ENCODE results near the gene KAT6B.
"Not testable (repeated sequence)": the region's sequence is repeated elsewhere in the genome, so short reads cannot be mapped to it uniquely, and the experiment has no call there.

Gene KAT6B

DNA sequence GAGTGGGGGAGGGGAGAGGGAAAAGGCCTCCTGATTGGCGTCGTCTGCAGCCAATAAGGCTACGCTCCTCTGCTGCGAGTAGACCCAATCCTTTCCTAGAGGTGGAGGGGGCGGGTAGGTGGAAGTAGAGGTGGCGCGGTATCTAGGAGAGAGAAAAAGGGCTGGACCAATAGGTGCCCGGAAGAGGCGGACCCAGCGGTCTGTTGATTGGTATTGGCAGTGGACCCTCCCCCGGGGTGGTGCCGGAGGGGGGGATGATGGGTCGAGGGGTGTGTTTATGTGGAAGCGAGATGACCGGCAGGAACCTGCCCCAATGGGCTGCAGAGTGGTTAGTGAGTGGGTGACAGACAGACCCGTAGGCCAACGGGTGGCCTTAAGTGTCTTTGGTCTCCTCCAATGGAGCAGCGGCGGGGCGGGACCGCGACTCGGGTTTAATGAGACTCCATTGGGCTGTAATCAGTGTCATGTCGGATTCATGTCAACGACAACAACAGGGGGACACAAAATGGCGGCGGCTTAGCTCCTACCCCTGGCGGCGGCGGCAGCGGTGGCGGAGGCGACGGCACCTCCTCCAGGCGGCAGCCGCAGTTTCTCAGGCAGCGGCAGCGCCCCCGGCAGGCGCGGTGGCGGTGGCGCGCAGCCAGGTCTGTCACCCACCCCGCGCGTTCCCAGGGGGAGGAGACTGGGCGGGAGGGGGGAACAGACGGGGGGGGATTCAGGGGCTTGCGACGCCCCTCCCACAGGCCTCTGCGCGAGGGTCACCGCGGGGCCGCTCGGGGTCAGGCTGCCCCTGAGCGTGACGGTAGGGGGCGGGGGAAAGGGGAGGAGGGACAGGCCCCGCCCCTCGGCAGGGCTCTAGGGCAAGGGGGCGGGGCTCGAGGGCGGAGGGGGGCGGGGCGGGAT is at the start of gene KAT6B:
Gene KAT6B (plus strand): TSS at position 459 of the 903 bp plus-strand sequence. CDS start 16,258 bp downstream, outside the sequence.
- peak; percentile 98 to 100 for DNase-seq

DNA sequence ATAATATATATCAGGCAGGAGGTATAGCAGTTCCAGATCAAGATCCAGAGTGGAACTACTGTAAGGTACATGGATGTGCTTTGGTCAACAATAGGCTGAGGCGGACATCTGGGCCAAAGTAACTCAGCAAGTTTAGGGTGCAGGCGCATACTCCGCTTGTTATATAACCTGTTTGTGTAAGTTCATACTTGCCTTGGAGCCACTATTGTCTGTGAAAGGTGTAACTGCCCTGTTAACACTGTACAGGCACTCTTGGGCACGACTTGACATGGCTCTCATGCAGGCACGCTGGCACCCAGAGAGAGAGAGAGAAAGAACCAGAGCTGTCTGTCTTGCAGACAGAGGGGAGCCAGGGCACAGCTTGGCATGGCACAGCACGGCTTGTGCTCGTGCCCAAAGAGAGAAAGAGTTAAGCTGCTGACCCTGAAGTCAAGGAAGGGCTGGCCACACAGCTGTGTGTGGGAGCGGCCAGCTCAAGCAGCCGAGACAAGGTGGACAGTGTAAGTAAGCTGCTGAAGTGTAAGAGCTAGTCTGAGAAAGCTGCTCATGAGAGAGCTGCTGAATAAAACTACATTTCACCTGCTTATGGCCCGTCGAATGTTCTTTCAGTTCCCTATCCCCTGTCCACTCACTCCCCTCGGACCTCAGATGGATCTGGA is 47.8 kb upstream of the KAT6B start:
- no peak for DNase-seq

DNA sequence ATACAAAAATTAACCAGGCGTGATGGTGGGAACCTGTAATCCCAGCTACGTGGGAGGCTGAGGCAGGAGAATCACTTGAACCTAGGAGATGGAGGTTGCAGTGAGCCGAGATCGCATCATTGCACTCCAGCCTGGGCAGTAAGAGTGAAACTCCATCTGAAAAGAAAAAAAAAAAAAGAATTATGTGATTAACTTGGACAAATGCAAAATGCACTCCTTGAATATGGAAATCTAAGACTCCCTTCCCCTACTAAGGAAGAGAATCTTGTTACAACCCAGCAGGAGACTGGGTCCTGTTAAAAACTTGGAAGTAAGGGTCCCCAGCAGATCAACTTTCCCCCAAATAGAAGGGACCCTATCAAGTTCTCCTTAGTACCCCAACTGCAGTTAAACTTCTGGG is 44.5 kb upstream of the KAT6B start:
- not testable (repeated sequence) for DNase-seq

DNA sequence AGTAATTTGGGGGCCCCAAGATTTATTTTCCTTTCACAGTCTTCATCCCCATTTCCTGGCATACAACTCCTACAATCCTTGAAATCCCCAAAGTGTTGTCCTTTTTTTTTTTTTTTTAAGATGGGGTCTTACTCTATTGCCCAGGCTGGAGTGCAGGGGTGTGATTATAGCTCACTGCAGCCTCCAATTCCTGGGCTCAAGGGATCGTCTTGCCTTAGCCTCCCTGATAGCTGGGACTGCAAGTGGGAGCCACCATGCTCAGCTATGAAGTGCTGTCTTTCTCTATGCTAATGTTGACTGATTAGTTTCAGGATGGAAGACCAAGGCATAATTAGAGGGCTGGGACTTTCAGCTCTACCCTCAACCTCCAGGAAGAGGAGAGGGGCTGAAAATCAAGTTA is 41.9 kb upstream of the KAT6B start:
- no peak for DNase-seq

DNA sequence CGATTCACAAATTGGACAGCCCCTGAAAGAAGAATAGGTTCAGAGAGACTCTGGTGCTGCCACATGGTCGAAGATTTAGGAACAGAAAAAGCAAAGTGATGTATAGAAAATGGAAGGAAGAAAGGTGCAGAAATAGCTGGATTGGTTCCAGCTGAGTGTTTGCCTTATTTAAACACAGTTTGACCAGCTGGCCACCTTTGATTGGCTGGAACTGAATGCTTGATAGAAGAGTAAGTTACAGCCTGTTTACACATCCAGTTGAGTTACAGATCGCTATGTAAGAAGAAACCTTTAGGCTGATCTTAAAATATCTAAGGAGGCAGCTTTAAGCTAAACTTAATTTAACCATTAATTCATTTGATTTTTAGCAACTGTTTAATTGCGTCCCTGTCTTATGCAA is 40.3 kb upstream of the KAT6B start:
- no peak for DNase-seq

DNA sequence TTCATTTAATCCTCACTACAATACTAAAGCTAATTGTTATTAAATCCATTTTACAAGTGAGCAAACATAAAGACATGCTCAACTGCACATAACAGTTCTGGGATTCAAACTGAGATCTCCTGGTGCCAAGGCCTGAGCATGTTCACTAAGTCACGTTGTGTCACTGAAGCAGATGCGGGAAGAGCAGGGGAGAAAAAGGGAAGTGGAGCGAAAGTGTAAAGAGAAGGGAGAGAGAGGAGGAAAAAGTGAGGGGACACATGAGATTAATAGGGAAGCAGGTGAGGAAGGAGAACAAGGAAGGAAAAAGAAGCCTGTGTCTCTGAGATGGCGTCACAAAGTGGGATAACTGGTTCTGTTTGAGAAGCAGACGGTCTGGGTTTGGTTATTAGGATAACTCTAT is 38.9 kb upstream of the KAT6B start:
- no peak for DNase-seq

DNA sequence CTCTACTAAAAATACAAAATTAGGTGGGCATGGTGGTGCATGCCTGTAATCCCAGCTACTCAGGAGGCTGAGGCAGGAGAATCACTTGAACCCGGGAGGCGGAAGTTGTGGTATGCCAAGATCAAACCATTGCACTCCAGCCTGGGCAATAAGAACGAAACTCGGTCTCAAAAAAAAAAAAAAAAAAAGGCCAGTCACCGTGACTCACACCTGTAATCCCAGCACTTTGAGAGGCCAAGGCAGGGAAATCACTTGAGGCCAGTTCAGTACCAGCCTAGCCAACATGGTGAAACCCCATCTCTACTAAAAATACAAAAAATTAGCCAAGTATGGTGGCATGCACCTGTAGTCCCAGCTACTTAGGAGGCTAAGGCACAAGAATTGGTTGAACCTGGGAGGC is 34.4 kb upstream of the KAT6B start:
- not testable (repeated sequence) for DNase-seq

DNA sequence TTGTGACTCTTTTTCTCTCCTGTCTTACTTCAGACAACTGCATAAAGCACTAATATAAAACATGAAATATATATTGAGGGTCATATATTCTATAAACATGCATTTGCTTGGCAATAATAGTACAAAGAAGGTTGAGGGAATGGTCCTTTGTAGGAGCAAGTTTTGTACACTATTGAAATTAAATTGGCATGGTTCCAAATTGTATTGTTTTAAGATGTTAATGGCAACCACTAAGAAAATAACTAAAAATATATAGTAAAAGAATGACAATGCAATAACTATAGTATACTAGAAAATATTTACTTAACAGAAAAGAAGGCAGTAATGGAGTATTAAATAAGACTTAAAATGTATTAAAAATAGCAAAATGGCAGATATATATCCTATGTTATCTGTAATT is 33.7 kb upstream of the KAT6B start:
- DNase-seq, result no peak

DNA sequence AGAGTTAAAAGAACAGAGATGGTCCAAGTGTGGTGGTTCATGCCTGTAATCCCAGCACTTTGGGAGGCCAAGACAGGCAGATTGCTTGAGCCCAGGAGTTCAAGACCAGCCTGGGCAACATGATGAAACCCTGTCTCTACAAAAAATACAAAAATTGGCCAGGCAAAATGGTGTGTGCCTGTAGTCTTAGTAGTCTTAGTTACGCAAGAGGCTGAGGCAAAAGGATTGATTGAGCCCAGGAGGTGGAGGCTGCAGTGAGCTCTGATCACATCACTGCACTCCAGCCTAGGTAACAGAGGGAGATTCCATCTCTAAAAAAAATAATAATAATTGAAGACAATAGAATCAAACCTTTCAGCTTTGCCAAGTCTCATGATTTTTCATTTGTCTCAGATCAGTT is 33.2 kb upstream of the KAT6B start:
- not testable (repeated sequence) for DNase-seq

DNA sequence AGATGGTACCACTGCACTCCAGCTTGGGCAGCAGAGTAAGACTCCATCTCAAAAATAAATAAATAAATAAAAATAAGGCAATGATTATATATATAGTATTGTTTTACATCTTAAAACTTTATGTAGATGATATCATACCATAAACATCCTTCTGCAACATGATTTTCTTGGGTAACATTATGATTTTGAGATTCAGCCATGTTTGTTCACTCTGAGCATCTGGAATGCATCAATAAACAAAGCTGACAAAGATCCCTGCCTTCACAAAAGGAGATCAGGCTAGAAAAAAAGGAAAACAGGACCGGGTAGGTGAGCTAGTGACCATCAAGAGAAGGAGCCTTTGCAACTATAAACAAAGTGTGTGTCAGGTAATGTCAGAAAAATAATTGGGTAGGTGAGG is 31.9 kb upstream of the KAT6B start:
- no peak for DNase-seq

DNA sequence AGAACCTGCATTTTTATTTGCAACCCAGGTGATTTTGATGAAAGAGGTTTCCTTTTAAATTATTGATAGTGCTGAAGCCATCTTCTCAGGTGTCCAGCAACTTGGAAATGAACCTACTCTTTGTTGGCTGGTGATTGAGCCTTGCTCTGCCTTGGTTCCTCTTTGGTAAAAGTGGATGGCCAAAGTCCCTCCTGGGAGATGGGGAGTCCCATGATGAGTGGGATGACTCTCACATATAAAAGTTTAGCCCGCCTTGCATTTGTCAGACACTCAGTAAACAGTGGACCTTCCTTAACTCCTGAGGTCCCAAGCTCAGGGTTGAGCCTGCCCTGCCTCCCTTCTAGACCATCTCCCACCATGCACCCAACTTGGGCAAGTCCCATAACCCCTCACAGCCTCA is 28.9 kb upstream of the KAT6B start:
- no peak for DNase-seq

DNA sequence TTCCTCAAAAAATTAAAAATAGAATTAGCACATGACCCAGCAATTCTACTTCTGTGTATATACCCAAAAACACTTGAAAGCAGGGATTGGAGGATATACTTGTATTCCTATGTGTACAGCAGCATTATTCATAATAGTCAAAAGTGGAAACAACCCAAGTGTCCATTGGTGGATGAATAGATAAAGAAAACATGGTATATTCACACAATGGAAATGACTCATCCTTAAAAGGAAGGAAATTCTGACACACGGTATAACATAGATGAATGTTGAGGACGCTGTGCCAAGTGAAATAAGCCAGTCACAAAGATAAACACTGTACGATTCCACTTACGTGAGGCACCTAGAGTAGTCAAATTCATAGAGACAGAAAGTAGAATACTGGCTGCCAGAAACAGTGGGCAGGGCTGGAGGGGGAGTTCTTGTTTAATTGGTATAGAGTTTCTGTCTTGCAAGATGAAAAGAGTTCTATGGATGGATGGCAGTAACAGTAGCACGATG is 26.6 kb upstream of the KAT6B start:
- no peak for DNase-seq

DNA sequence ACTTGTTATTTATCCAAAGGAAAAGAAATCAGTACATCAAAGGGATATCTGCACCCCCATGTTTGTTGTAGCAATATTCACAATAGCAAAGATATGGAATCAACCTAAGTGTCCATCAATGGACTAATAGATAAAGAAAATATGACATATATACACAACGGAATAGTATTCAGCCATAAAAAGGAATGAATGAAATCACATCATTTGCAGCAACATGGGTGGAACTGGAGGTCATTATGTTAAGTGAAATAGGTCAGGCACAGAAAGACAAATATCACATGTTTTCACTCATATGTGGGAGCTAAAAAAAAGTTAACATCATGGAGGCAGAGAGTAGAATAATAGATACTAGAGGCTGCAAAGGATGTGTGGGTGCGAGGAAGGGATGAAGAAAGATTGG is 25.0 kb upstream of the KAT6B start:
- DNase-seq, result no peak

DNA sequence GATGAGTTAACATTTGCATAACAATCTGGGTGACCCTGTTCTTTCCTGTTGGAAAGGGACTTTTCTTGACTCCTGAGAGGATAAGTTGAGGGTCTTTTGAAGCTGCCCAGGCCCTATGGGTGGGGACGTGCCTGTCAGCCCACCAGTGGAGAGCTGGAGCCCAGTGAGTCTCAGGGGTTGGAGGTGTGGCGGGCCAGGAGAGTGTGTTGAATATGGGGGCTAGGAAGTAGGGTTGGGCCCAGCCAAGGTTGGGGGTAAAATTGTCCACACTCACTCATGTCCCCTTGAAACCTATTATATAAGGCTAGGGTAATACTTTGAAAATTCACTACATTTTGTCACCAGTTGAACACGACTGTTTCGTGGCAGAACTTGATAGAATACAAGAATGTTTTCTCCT is 17.9 kb upstream of the KAT6B start:
- DNase-seq, result no peak

DNA sequence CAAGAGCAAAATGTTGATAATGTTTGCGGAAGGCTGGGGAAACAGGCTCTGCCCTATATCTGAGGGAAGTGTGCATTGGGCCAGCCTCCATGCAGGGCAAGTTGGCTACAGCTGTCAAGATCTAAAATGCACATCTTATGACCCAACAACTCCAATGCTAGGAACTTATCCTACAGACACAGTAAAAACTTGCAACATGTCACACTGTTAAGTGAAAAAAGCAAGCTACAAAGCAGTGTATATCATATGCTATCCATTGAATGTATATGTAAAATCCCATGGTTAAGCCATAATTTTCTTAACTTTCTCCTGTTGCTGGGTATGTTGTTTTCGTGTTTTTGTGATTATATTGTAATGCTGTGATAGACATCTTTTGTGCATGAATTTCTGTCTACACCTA is 16.3 kb upstream of the KAT6B start:
- no peak for DNase-seq

DNA sequence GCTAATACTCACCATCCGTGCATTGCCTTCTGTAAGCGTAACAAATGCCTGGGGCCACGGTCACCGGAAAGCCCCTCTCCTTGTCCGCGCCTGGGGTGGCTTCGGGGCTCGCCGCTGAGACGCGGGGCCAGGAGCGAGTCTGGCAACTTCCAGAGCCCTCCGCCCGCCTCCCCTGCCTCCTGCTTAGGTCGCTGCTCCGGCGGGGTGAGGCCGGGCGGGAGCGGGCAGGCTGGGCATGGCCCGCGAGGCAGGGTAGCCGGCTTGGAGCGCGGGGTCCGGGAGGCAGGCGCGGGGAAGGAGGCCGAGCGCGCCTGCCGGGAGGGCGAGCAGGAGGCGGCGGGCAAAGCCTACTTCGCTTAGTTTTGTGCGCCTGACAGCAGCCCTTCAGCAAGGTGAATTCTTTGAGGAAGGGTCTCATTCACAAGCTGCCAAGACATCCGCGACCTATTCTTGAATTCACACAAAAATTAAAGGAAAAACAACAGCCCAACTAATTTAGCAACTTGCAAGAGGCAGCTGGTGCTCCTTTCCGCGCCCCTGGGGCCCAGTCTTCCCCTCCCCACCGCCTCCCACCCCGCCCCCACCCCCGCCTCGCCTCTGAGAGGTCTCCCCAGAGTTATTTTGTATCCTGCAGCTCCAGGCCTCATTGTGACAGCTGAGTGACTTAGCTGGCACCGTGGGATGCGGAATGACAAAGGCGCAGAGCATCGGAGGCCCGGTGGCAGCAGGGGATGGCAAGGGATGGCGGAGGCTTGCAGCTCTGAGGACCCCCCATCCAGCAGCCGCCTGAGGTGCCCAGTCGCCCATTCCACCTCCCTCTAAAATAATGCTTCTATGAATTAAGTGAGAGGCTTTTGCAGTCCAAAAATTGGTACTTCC is 12.8 kb upstream of the KAT6B start:
- no peak for DNase-seq

DNA sequence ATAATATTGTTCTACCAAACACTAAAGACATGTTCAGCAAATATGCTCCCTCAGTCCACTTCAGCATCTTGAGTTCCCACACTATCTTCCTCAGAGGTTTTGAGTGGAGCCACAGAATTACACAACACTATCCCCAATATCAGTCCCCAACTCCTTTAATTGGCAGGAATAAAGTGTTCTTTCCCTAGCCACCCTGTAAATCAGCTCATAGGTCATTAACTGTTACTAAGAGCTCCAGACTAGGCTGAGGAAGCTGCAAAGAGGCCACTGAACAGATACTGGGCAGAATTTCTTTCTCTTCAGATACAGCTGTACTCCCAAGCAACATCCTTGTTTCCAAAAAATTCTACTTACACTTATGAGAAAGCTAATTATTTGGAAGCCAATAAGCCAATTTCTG is 11.6 kb upstream of the KAT6B start:
- DNase-seq, result no peak

DNA sequence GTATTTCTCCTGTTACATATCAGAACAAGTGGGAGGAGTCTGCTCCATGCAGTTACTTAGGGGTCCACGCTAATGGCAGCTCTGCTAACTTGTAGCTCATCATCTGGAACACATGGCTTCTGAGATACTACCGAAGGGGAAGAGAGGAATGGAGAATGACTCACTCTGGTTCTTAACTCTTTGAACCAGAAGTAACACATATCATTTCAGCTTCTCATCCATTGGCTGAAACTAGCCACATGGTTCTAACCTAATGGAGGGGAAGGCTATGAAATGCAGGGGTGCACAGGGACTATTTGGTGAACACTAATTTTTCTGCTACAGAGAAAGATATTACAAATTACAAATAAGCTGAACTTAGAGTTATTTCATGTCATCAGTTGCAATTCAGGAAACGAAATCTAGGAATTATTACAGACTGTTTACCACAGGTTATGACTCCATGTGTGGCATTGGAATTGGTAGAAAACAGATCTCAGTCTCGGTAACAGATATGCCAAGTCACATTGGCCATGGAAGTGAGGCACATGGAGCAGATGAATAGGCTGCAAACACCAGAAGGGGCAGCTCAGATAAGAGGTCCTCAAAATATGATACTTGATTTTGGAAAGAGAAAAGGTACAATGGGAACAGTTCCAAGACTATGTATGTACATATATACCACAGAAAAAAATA is 9.4 kb upstream of the KAT6B start:
- DNase-seq, result no peak

DNA sequence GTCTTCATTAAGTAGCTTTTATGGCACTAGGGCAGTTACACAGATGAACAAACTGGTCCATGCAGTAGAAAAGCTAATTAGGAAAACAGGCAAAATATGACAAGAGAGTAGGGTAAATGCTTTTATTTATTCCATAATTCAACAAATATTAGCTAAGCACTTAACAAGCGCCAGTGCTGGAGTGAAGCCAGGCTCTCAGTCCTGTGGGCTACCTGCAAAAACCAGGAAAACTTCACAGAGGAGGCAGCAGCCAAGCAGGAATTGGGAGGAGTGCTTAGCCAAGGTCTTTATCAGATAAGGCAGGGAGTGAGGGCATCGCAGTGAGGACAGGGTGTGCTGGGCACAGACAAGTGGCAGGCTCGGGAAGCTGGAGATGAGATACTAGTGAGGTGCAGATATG is 4.9 kb upstream of the KAT6B start:
- no peak for DNase-seq

DNA sequence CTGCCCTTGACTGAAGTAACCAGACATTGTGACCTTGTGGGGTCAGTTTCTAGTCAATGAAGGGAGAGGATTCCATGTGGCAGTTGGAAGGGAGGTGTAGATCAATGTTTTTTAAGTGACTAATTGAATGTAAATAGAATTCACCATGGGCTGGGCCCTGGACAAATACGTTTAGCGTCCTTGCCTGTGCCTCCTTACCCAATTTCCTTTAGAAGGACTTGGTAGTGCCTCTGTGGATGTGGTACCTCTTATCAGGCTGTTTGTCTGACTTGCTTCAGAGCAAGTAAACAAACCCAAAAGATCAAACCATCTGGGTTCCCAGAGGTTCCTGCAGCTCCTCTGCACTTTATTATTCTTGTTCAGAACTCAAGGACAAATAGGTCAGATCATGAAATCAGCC is 4.3 kb upstream of the KAT6B start:
- DNase-seq, result no peak

DNA sequence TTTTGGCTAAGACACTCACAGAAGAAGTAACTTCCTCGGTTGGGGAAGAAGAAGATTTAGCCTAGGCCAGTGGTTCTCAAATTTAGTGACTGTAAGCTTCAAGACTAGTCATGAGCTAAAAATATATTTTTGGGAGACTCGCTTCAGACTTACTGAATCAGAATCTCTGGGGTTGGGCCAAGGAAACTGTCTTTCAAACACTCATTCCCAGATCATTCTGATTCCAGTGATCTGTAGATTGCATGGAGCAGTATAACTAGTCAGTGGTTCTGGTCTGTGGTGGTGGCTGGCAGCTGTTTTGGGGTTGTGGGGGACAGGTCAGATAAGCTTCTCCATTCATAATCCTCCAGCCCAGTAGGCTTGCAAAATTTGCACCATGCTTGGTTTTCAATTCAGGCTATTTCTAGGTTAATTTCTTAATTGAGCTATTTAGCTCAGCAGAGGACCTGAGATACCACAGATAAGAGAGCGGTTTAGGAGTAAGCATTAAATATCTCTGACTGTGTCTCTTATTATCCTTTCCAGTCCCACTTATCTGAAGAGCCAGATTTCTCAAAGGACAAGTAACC is 3.8 kb upstream of the KAT6B start:
- DNase-seq, result no peak

DNA sequence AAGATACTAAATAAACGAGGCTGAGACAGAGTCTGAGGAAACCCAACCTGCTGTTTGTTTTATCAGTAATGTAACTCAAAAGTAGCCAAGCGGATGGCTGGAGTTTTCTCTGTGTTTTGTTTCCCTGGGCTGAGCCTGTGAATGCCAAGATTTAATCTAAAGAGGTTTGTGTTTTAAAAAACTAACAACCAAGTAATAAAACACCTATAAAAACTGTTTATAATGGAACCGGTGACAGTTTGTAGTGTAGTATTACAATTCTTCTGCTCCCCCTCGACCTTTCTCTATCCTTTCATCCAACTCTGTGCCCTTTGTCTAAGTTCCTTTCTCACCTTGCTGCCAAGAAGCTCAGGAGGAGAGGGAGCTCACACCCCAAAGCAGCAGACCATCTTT is 2.6 kb upstream of the KAT6B start:
- no peak for DNase-seq
